Vagina (tissue), 2 donors: Measurements from ENCODE around the gene LGALS9. TPM values are rescaled to one million over a fixed set of nuclear protein-coding genes. Genes with fewer than 3 reads are reported as not detected.

Experiments
- DNase-seq, 2 donors: peaks; one replicate each; pipeline ENCODE4 v3.0.0-alpha.2; 2017; ENCODE audit errors: extremely low spot score in 2 of 2
- H3K27ac ChIP-seq: fragments of 200-600 bp; sonication (generic); one replicate; pipeline ENCODE4 v1.5.1; 2019
- H3K27me3 ChIP-seq: fragments of 200-600 bp; sonication (generic); one replicate; pipeline ENCODE4 v1.5.1; 2019
- H3K36me3 ChIP-seq, 2 donors: fragments of 200-600 bp; sonication (generic); one replicate each; pipeline ENCODE4 v1.5.1; 2017 to 2019
- H3K4me1 ChIP-seq: fragments of 200-600 bp; sonication (generic); one replicate; pipeline ENCODE4 v1.5.1; 2019
- H3K4me3 ChIP-seq, 2 donors: fragments of 200-600 bp; sonication (generic); 1 replicate in 1 of 2; 2 replicates in 1 of 2; pipeline ENCODE4 v1.5.1; 2016 to 2019
- H3K9me3 ChIP-seq: fragments of 200-600 bp; sonication (generic); one replicate; pipeline ENCODE4 v1.5.1; 2019
- CTCF ChIP-seq, 3 experiments: fragments of 450-650 bp in 2 of 3; fragments of 200-600 bp in 1 of 3; sonication (generic) in 1 of 3; IDR thresholded peaks; one replicate each; pipeline ENCODE4 v1.5.1; 2017 to 2019; ENCODE audit warnings: antibody characterized with exemption in 3 of 3, mild to moderate bottlenecking in 2 of 3, moderate library complexity in 2 of 3
- POLR2A ChIP-seq, 2 donors: fragments of 450-650 bp; IDR thresholded peaks; one replicate each; pipeline ENCODE4 v1.6.1; 2017; ENCODE audit warnings: antibody characterized with exemption in 2 of 2, mild to moderate bottlenecking in 2 of 2, moderate library complexity in 2 of 2
- POLR2AphosphoS5 ChIP-seq, 2 donors: sonication (generic); formaldehyde crosslinking; IDR thresholded peaks; one replicate each; pipeline ENCODE4 v1.9.0; 2017; ENCODE audit warnings: antibody characterized with exemption in 2 of 2, mild to moderate bottlenecking in 2 of 2, low read depth in 1 of 2; ENCODE audit not compliant: insufficient read depth in 1 of 2
- intact Hi-C: fragments of 100-400 bp; cut with DNase I; formaldehyde crosslinking; loops from one replicate; pipeline ENCODE4 v1.15.1; 2023
- total RNA-seq: library from RNA; depleted of rRNA; stranded (reverse); fragments of >200 nt; gene quantifications from one replicate; pipeline ENCODE4 v1.2.3, GENCODE V29; 2016

Gene LGALS9
- total RNA-seq, 1 donor from 2014 or later: 34.9 TPM

GRCh38 chr17:27609611-27610303 lies 21.2 kb upstream of the LGALS9 start:
- H3K27ac ChIP-seq: no peak overlapping the region
- peaks cover 0 to 50% of the 10 kb centered on the region in 2 donors for H3K36me3 ChIP-seq
- H3K9me3 ChIP-seq: no peaks in the 10 kb centered on the region
- H3K4me1 ChIP-seq: no peaks in the 10 kb centered on the region
- intact Hi-C loops: no loop called here
- H3K4me3 ChIP-seq: no peak overlapping the region
- no peaks in the 10 kb centered on the region for H3K27me3 ChIP-seq
- DNase-seq: no peak
- no peak for TF ChIP-seq POLR2AphosphoS5 (IDR thresholded peaks at IDR 0.05; ENCODE audit: insufficient read depth in 1 of 2, low read depth in 1 of 2)
- no peak for TF ChIP-seq POLR2A (IDR thresholded peaks at IDR 0.05)
- TF ChIP-seq CTCF (IDR thresholded peaks at IDR 0.05): no peak

DNA sequence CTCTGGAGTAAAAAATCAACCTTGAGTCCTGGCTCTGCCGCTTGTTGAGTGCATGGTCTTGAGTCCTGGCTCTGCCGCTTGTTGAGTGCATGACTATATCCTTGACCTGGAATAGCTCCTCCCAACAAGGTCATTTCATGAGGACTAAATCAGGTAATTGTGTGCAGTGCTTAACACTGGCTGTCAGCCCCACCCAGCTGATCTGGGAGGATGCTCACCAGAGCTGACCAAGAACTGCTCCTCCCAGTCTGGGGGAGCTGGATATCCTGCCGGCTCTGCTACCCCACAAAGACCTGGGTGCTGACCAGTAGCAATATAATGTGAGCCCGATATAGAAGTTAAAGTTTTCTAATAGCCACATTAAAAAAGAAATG lies 20.7 kb upstream of the LGALS9 start:
- intact Hi-C loops: no loop called here
- H3K27ac ChIP-seq: no peak overlapping the region
- H3K4me3 ChIP-seq: no peak overlapping the region
- no peaks in the 10 kb centered on the region for H3K27me3 ChIP-seq
- no peaks in the 10 kb centered on the region for H3K4me1 ChIP-seq
- no peak for DNase-seq
- TF ChIP-seq POLR2AphosphoS5 (IDR thresholded peaks at IDR 0.05; ENCODE audit: insufficient read depth in 1 of 2, low read depth in 1 of 2): no peak
- TF ChIP-seq POLR2A (IDR thresholded peaks at IDR 0.05): no peak
- no peak for TF ChIP-seq CTCF (IDR thresholded peaks at IDR 0.05)
- H3K9me3 ChIP-seq: no peaks in the 10 kb centered on the region
- H3K36me3 ChIP-seq: peaks cover 0 to 49% of the 10 kb centered on the region in 2 donors

GRCh38 chr17:27612160-27612770 lies 18.7 kb upstream of the LGALS9 start:
- H3K36me3 ChIP-seq: peaks cover 0 to 48% of the 10 kb centered on the region in 2 donors
- no peaks in the 10 kb centered on the region for H3K4me1 ChIP-seq
- no peak overlapping the region for H3K27ac ChIP-seq
- no peak overlapping the region for H3K4me3 ChIP-seq
- DNase-seq: no peak
- no peaks in the 10 kb centered on the region for H3K27me3 ChIP-seq
- H3K9me3 ChIP-seq: no peaks in the 10 kb centered on the region
- TF ChIP-seq POLR2A (IDR thresholded peaks at IDR 0.05) (no peak), POLR2AphosphoS5 (IDR thresholded peaks at IDR 0.05; ENCODE audit: insufficient read depth in 1 of 2, low read depth in 1 of 2) (no peak)
- intact Hi-C loops: no loop called here

GRCh38 chr17:27613433-27613832 lies 17.6 kb upstream of the LGALS9 start:
- TF ChIP-seq POLR2AphosphoS5 (IDR thresholded peaks at IDR 0.05; ENCODE audit: insufficient read depth in 1 of 2, low read depth in 1 of 2) (no peak), POLR2A (IDR thresholded peaks at IDR 0.05) (no peak), CTCF (IDR thresholded peaks at IDR 0.05) (no peak)
- Histone ChIP-seq H3K9me3 (no peaks in the 10 kb centered on the region), H3K4me1 (no peaks in the 10 kb centered on the region), H3K27ac (no peak overlapping the region), H3K27me3 (no peaks in the 10 kb centered on the region), H3K36me3 (peaks cover 0 to 50% of the 10 kb centered on the region in 2 donors), H3K4me3 (no peak overlapping the region)
- DNase-seq: no peak
- intact Hi-C loops: no loop called here

DNA sequence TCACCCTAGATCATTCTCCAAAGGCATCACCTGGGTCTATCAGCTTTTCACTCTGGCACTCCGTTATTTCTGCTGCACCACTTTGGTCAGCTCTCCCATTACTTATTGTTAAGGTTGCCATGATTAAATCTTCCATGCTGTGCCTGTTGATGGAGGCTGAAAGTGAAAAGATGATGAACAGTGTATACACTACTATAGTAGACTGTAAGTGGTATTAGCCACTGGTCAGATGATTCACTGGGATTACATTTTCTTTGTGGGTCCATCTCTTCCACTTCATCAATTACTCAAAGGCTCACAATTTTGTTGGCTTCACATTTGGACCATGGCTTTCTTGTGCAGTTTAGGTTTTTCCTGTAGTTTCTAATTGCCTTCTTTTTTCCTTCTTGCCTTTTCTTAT lies 15.9 kb upstream of the LGALS9 start:
- Histone ChIP-seq H3K27me3 (no peaks in the 10 kb centered on the region), H3K36me3 (peaks cover 0 to 58% of the 10 kb centered on the region in 2 donors), H3K9me3 (no peaks in the 10 kb centered on the region), H3K4me1 (no peaks in the 10 kb centered on the region), H3K4me3 (no peak overlapping the region), H3K27ac (no peak overlapping the region)
- no peak for TF ChIP-seq CTCF (IDR thresholded peaks at IDR 0.05)
- TF ChIP-seq POLR2AphosphoS5 (IDR thresholded peaks at IDR 0.05; ENCODE audit: insufficient read depth in 1 of 2, low read depth in 1 of 2): no peak
- TF ChIP-seq POLR2A (IDR thresholded peaks at IDR 0.05): no peak
- intact Hi-C loops: no loop called here
- DNase-seq: no peak
